ENCODE measurements around the gene TBC1D16.

The TBC1D16 gene

DNA sequence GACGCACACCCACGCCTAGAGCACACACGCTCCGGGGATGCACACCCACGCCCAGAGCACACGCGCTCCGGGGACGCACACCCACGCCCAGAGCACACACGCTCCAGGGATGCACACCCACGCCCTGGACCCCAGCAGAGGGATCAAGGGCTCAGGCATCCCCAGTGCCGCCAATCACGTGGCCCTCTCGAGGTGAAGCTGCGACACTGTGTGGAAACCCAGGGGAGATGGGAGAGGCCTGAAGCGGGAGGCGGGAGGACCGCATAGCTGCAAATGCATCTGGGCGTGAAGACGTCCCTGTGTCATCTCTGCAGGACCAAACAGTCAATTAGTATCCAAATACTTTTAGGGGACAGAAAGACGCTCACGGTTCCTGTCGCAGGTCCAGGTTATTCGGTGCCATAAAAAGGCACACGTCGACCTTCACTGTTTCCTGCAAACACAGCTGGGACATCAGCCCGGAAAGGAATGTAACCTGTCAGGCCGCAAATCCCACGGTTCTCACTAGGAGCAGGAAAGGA is 56.4 kb downstream of the TBC1D16 start:
- POLR2A ChIA-PET, result no interaction called here
- no peak overlapping the region for H3K4me3 ChIP-seq (ENCODE audit: control insufficient read depth in 1 of 7, extremely low read depth in 1 of 7, insufficient read depth in 4 of 7, low read depth in 2 of 7, low read length in 6 of 7)
- H3K9me3 ChIP-seq (ENCODE audit: control extremely low read depth in 1 of 5, control insufficient read depth in 4 of 5, insufficient read depth in 2 of 5, low read depth in 1 of 5, low read length in 4 of 5), result no peaks in the 10 kb centered on the region
- no peak overlapping the region for H3K27ac ChIP-seq (ENCODE audit: insufficient read depth in 1 of 2, low read depth in 1 of 2, low read length in 2 of 2, poor library complexity in 1 of 2, severe bottlenecking in 2 of 2)
- peaks cover 0 to 5% (median 0%) of the 10 kb centered on the region in 4 experiments for H3K36me3 ChIP-seq (ENCODE audit: control insufficient read depth in 4 of 4, insufficient read depth in 4 of 4, low read length in 3 of 4)
- no peaks in the 10 kb centered on the region for H3K4me1 ChIP-seq (ENCODE audit: control extremely low read depth in 1 of 4, control insufficient read depth in 4 of 4, insufficient read depth in 4 of 4, low read length in 3 of 4)
- CTCF ChIA-PET, result interaction anchor here (0.9 to 2.5 kb wide), 5 partner anchors 9 to 171 kb away, joined by 3 to 7 read pairs (median 3); no protein-coding TSS in a partner anchor
- 96% methylated on average over 26 of the region's 30 CpGs for WGBS (ENCODE audit: insufficient coverage)
- H3K27me3 ChIP-seq (replicated peaks in 2 of 5; ENCODE audit: control insufficient read depth in 4 of 5, insufficient read depth in 5 of 5, low read length in 4 of 5), result no peaks in the 10 kb centered on the region
- DNase-seq, result no peak

DNA sequence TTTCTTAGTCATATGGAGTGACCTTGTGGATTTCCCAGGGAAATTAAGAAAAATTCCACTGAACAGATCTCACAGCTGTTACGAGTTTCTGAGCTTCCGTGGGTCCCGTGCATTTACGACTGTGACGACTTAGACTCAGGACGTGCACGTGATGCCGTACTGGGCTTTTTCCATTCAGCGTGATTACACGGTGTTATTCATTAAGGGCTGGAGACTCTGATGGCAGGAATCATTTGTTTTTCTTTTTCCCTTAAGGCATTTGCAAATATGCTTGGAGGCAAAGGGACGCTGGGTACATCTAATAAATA is 57.2 kb downstream of the TBC1D16 start:
- POLR2A ChIA-PET, result no interaction called here
- CTCF ChIA-PET, result interaction anchor here (0.7 to 2.5 kb wide), 5 partner anchors 8 to 170 kb away, joined by 3 to 7 read pairs (median 3); no protein-coding TSS in a partner anchor
- H3K4me3 ChIP-seq (ENCODE audit: control insufficient read depth in 1 of 7, extremely low read depth in 1 of 7, insufficient read depth in 4 of 7, low read depth in 2 of 7, low read length in 6 of 7), result no peak overlapping the region
- H3K36me3 ChIP-seq (ENCODE audit: control insufficient read depth in 4 of 4, insufficient read depth in 4 of 4, low read length in 3 of 4), result peaks cover 0 to 5% (median 0%) of the 10 kb centered on the region in 4 experiments
- 97% methylated on average over 11 of the region's 11 CpGs for WGBS (ENCODE audit: insufficient coverage)
- H3K9me3 ChIP-seq (ENCODE audit: control extremely low read depth in 1 of 5, control insufficient read depth in 4 of 5, insufficient read depth in 2 of 5, low read depth in 1 of 5, low read length in 4 of 5), result no peaks in the 10 kb centered on the region
- no peak for DNase-seq
- H3K27ac ChIP-seq (ENCODE audit: insufficient read depth in 1 of 2, low read depth in 1 of 2, low read length in 2 of 2, poor library complexity in 1 of 2, severe bottlenecking in 2 of 2), result no peak overlapping the region
- H3K27me3 ChIP-seq (replicated peaks in 2 of 5; ENCODE audit: control insufficient read depth in 4 of 5, insufficient read depth in 5 of 5, low read length in 4 of 5), result no peaks in the 10 kb centered on the region
- no peaks in the 10 kb centered on the region for H3K4me1 ChIP-seq (ENCODE audit: control extremely low read depth in 1 of 4, control insufficient read depth in 4 of 4, insufficient read depth in 4 of 4, low read length in 3 of 4)

DNA sequence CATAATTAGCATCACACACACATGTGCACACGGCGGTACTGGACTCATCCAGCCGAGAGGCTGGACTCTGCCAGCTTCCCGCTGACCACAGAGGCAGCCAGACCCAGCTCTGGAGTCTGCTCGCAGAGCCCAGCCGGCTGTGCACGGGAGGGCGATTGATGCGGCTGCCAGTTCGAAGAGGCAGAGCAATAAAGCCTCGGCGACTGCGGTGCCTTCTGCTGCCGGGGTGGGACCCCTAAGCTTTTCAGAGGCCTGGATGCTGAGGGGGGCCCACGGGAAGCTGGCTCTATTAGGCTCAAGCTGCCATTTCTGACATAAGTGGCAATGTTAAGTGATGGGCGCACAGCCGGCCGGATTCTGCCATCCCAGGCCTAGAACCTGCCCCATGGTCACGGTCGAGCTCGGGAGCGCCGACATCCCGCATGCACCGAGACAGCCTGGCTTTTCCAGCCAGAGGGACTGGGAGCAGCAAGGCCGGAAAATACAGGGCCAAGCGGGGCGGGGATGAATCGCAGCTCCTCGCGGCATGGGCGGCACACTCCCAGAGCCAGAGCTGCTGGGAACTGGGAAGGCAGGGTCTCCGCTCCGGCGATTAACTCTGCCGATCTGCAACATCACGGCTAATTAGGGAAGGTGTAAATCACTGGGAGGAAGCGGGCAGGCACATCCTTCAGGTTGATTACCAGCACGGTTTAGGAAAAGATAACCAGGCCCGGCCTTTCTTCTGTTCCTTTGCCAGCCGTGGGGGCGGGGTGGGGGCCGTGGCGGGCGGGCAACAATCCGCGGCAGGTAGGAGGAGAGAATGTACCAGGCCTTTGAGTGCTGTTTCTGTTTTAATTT is 57.7 kb downstream of the TBC1D16 start:
- ChIA-PET CTCF (interaction anchor here (0.7 to 2.5 kb wide), 6 partner anchors 8 to 170 kb away, joined by 3 to 7 read pairs (median 3); no protein-coding TSS in a partner anchor), POLR2A (no interaction called here)
- peaks cover 0 to 5% (median 0%) of the 10 kb centered on the region in 4 experiments for H3K36me3 ChIP-seq (ENCODE audit: control insufficient read depth in 4 of 4, insufficient read depth in 4 of 4, low read length in 3 of 4)
- H3K27me3 ChIP-seq (replicated peaks in 2 of 5; ENCODE audit: control insufficient read depth in 4 of 5, insufficient read depth in 5 of 5, low read length in 4 of 5), result no peaks in the 10 kb centered on the region
- DNase-seq, result no peak
- H3K4me1 ChIP-seq (ENCODE audit: control extremely low read depth in 1 of 4, control insufficient read depth in 4 of 4, insufficient read depth in 4 of 4, low read length in 3 of 4), result no peaks in the 10 kb centered on the region
- WGBS (ENCODE audit: insufficient coverage), result 96% methylated on average over 39 of the region's 47 CpGs
- H3K9me3 ChIP-seq (ENCODE audit: control extremely low read depth in 1 of 5, control insufficient read depth in 4 of 5, insufficient read depth in 2 of 5, low read depth in 1 of 5, low read length in 4 of 5), result no peaks in the 10 kb centered on the region
- no peak overlapping the region for H3K27ac ChIP-seq (ENCODE audit: insufficient read depth in 1 of 2, low read depth in 1 of 2, low read length in 2 of 2, poor library complexity in 1 of 2, severe bottlenecking in 2 of 2)
- no peak overlapping the region for H3K4me3 ChIP-seq (ENCODE audit: control insufficient read depth in 1 of 7, extremely low read depth in 1 of 7, insufficient read depth in 4 of 7, low read depth in 2 of 7, low read length in 6 of 7)

DNA sequence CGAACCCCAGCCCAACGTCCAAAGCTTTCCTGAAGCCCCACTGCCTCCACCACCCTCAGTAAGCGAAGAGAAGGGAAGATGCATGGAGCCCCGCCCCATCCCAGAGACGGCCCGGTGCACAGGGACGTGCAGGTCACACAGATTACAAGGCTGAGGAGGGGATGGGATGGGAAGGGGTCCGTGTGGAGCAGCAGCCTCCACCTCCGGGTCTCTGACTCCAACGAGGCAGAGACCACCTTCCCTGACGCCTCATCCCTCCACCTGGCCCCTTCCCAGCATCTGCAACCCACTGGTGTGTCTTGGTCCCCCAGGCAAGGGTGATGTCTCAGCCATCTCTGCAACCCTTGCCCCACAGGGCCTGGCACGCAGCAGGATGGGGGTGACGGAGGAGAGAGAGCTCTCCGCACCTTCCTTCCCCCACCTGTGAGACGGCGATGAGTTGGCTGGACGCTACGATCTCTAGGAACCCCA is 58.5 kb downstream of the TBC1D16 start:
- H3K9me3 ChIP-seq (ENCODE audit: control extremely low read depth in 1 of 5, control insufficient read depth in 4 of 5, insufficient read depth in 2 of 5, low read depth in 1 of 5, low read length in 4 of 5), result no peaks in the 10 kb centered on the region
- CTCF ChIA-PET, result interaction anchor here (0.9 to 2.5 kb wide), 5 partner anchors 9 to 169 kb away, joined by 3 to 7 read pairs (median 4); no protein-coding TSS in a partner anchor
- no peaks in the 10 kb centered on the region for H3K27me3 ChIP-seq (replicated peaks in 2 of 5; ENCODE audit: control insufficient read depth in 4 of 5, insufficient read depth in 5 of 5, low read length in 4 of 5)
- H3K36me3 ChIP-seq (ENCODE audit: control insufficient read depth in 4 of 4, insufficient read depth in 4 of 4, low read length in 3 of 4), result peaks cover 0 to 5% (median 0%) of the 10 kb centered on the region in 4 experiments
- H3K4me1 ChIP-seq (ENCODE audit: control extremely low read depth in 1 of 4, control insufficient read depth in 4 of 4, insufficient read depth in 4 of 4, low read length in 3 of 4), result no peaks in the 10 kb centered on the region
- H3K27ac ChIP-seq (ENCODE audit: insufficient read depth in 1 of 2, low read depth in 1 of 2, low read length in 2 of 2, poor library complexity in 1 of 2, severe bottlenecking in 2 of 2), result no peak overlapping the region
- no peak for DNase-seq
- POLR2A ChIA-PET, result no interaction called here
- 96% methylated on average over 16 of the region's 18 CpGs for WGBS (ENCODE audit: insufficient coverage)
- H3K4me3 ChIP-seq (ENCODE audit: control insufficient read depth in 1 of 7, extremely low read depth in 1 of 7, insufficient read depth in 4 of 7, low read depth in 2 of 7, low read length in 6 of 7), result no peak overlapping the region

DNA sequence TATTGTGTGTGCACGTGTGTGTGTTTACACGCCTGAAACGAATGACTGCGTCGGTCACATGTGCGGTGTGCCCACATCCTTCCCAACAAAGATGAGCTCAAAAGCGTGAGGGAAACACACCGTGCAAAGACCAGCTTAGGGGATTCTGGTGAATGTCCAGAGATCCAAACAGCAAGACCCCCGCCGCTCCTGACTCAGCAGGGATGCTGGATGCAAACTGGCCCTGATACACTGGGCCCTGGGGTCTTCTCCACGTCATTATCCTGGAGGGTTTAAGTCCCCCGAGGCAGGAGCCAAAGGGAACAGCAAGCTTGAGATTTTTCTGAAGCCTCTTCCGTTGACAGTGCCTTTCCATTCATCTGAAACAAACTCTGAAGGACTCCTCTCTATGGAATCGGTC is 59.2 kb downstream of the TBC1D16 start:
- DNase-seq, result no peak
- Histone ChIP-seq H3K4me3 (ENCODE audit: control insufficient read depth in 1 of 7, extremely low read depth in 1 of 7, insufficient read depth in 4 of 7, low read depth in 2 of 7, low read length in 6 of 7) (no peak overlapping the region), H3K4me1 (ENCODE audit: control extremely low read depth in 1 of 4, control insufficient read depth in 4 of 4, insufficient read depth in 4 of 4, low read length in 3 of 4) (no peaks in the 10 kb centered on the region), H3K27me3 (replicated peaks in 2 of 5; ENCODE audit: control insufficient read depth in 4 of 5, insufficient read depth in 5 of 5, low read length in 4 of 5) (no peaks in the 10 kb centered on the region), H3K36me3 (ENCODE audit: control insufficient read depth in 4 of 4, insufficient read depth in 4 of 4, low read length in 3 of 4) (peaks cover 0 to 5% (median 0%) of the 10 kb centered on the region in 4 experiments), H3K27ac (ENCODE audit: insufficient read depth in 1 of 2, low read depth in 1 of 2, low read length in 2 of 2, poor library complexity in 1 of 2, severe bottlenecking in 2 of 2) (no peak overlapping the region), H3K9me3 (ENCODE audit: control extremely low read depth in 1 of 5, control insufficient read depth in 4 of 5, insufficient read depth in 2 of 5, low read depth in 1 of 5, low read length in 4 of 5) (no peaks in the 10 kb centered on the region)
- ChIA-PET POLR2A (no interaction called here), CTCF (interaction anchor here (0.6 to 2.4 kb wide), 5 partner anchors 9 to 132 kb away, joined by 3 to 5 read pairs (median 4); no protein-coding TSS in a partner anchor)
- WGBS (ENCODE audit: insufficient coverage), result 95% methylated on average over 12 of the region's 14 CpGs

DNA sequence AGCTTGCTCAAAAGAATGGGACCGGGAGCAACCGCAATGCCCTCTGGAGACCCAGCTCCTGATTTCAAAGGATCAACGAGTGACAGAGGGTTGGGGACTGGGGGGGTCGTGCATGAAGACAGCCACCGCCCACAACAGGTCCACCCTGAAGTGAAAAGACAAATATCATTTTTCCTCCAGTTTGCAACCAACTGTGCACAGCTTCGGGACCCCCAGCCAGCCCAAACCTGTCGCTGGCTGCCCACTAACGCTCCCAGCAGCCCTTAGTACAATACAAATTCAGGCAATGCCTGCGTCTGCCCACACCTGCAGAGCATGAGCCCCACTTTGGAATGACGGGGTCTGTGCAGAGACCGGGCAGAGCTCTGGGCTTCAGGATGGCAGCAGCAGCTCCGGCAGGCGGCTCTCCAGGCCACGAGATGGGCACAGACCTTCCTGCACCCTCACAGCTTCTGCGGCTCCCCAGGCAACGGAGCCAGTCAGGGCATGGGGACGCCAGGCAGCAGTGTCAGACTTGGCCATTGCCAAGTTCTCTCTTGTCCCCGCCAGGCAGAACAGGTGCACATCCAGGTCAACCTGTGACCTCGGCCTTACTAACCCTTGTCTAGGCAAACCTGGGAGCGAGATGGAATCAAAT is 60.1 kb downstream of the TBC1D16 start:
- peaks cover 0 to 5% (median 0%) of the 10 kb centered on the region in 4 experiments for H3K36me3 ChIP-seq (ENCODE audit: control insufficient read depth in 4 of 4, insufficient read depth in 4 of 4, low read length in 3 of 4)
- H3K27me3 ChIP-seq (replicated peaks in 2 of 5; ENCODE audit: control insufficient read depth in 4 of 5, insufficient read depth in 5 of 5, low read length in 4 of 5), result no peaks in the 10 kb centered on the region
- POLR2A ChIA-PET, result no interaction called here
- 98% methylated on average over 15 of the region's 20 CpGs for WGBS (ENCODE audit: insufficient coverage)
- no peaks in the 10 kb centered on the region for H3K9me3 ChIP-seq (ENCODE audit: control extremely low read depth in 1 of 5, control insufficient read depth in 4 of 5, insufficient read depth in 2 of 5, low read depth in 1 of 5, low read length in 4 of 5)
- peaks cover 0 to under 1% (median 0%) of the 10 kb centered on the region in 4 experiments for H3K4me1 ChIP-seq (ENCODE audit: control extremely low read depth in 1 of 4, control insufficient read depth in 4 of 4, insufficient read depth in 4 of 4, low read length in 3 of 4)
- no peak for DNase-seq
- H3K4me3 ChIP-seq (ENCODE audit: control insufficient read depth in 1 of 7, extremely low read depth in 1 of 7, insufficient read depth in 4 of 7, low read depth in 2 of 7, low read length in 6 of 7), result no peak overlapping the region
- no peak overlapping the region for H3K27ac ChIP-seq (ENCODE audit: insufficient read depth in 1 of 2, low read depth in 1 of 2, low read length in 2 of 2, poor library complexity in 1 of 2, severe bottlenecking in 2 of 2)
- CTCF ChIA-PET, result interaction anchor here (0.7 to 2.4 kb wide), 10 partner anchors 8 to 167 kb away, joined by 3 to 6 read pairs (median 5); no protein-coding TSS in a partner anchor
